Bronchial smooth muscle cell (primary cell): Measurements from ENCODE around the gene KIF15. TPM values are rescaled to one million over a fixed set of nuclear protein-coding genes. Genes with fewer than 3 reads are reported as not detected.

ENCODE experiments used
- total RNA-seq: library from RNA; depleted of rRNA; stranded (reverse); fragments of >200 nt; gene quantifications from 2 replicates; pipeline ENCODE4 v1.2.1, GENCODE V29; 2014

Gene KIF15, protein sequence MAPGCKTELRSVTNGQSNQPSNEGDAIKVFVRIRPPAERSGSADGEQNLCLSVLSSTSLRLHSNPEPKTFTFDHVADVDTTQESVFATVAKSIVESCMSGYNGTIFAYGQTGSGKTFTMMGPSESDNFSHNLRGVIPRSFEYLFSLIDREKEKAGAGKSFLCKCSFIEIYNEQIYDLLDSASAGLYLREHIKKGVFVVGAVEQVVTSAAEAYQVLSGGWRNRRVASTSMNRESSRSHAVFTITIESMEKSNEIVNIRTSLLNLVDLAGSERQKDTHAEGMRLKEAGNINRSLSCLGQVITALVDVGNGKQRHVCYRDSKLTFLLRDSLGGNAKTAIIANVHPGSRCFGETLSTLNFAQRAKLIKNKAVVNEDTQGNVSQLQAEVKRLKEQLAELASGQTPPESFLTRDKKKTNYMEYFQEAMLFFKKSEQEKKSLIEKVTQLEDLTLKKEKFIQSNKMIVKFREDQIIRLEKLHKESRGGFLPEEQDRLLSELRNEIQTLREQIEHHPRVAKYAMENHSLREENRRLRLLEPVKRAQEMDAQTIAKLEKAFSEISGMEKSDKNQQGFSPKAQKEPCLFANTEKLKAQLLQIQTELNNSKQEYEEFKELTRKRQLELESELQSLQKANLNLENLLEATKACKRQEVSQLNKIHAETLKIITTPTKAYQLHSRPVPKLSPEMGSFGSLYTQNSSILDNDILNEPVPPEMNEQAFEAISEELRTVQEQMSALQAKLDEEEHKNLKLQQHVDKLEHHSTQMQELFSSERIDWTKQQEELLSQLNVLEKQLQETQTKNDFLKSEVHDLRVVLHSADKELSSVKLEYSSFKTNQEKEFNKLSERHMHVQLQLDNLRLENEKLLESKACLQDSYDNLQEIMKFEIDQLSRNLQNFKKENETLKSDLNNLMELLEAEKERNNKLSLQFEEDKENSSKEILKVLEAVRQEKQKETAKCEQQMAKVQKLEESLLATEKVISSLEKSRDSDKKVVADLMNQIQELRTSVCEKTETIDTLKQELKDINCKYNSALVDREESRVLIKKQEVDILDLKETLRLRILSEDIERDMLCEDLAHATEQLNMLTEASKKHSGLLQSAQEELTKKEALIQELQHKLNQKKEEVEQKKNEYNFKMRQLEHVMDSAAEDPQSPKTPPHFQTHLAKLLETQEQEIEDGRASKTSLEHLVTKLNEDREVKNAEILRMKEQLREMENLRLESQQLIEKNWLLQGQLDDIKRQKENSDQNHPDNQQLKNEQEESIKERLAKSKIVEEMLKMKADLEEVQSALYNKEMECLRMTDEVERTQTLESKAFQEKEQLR (N-terminal part only)
- 1.3 and 2.7 TPM in 2 replicates for total RNA-seq

DNA sequence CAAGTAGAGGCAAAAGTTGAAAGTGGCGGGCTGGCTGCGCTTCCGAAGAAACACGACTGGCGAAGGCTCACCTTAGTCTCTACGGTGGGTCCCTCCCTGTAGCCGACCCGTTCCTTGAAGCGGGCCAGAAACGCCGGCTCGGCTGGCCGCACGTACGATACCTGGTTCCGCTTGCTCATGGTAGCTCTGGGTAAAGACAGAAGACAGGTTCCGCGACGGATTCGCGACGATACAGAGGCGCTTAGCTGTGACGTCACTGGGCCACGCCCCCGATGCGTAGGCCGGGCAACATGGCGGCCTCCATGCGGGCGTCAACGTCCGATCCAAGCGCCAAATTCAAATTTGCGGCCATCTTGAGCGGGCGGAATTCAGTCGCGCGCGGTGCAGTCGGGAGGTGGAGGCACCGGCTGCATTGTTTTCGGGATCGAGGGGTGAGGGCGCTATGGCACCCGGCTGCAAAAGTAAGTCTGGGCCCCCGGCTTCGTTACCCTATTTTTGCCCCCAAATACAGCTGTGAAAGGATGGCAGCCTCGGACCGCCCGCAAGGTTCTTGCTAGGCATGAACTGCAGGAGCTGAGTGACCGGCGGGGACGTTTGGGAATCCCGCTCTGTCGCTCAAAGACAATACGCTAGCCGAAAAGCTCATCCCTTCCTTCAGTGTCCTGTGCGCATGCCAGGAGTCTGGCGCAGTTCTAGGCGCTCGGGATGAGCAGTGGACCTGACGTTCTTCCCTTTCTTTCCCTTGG is at the start of gene KIF15, which contains the start of gene KIAA1143:
KIF15 (plus strand) TSS at position 371 of the 746 bp plus-strand sequence; CDS start at position 443, 72 bp downstream.
KIAA1143 (minus strand) TSS at position 196 of the 746 bp plus-strand sequence; CDS start at position 179, 17 bp downstream.

DNA sequence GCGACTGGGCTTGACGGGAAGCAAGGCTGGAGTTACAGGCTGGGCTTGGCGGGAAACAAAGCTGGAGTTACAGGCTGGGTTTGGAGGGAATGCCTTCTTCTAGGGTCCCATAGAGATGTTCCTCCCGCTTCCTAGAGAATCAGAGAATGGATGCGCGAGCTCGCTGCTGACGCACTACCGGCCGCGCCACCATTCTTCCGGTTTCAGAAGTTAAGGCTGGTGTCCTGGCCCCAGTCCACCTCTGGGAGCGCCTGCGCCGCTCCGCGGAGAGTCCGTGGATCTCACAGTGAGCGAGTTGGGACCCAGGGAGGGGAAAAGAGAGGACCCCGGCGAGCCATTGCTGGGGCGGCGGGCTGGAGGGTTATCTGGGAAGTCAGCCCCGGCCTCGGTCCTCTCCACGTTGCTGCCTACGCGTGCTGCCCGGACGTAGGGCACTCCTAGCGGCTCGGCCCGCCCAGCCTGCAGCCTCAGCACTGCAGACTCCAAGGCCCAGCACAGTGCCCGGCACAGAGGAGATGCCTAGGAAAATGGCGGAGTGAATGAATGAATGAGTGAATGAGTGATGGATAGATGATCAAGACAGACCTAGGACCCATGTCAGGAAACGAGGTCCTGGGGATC is 49.0 kb upstream of the KIF15 start, which contains the start of gene ZNF502:
ZNF502 (plus strand) TSS at position 206 of the 621 bp plus-strand sequence. CDS start 7,602 bp downstream, outside the sequence.

DNA sequence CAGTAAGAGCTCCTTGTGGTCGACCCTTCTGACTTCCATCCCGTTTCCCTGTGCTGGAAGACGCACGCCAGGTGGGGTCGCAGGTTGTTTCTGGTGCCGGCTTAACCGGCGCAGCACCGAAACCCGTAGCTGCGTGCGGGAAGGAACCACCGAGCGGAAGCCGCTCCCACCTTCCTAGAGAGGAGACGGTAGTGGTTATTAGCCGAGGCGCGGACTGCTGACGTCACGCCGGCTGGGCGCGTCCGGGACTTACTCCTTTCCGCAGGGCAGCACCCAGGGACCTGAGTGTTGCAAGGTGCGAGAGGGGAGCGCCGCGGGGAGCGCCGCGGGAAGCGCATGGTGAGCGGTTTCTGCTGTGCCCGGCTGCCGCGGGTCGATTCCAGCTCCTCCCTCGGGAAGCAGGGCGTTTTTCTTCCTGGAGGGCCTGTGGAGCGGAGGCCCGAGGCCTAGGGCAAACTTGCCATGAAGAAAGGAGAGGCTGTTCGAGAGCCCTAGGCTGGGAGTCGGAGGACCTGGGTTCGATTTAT is 32.1 kb upstream of the KIF15 start, which contains the start of gene ZNF501:
ZNF501 (plus strand) TSS at position 252 of the 527 bp plus-strand sequence. CDS start 4,787 bp downstream, outside the sequence.

DNA sequence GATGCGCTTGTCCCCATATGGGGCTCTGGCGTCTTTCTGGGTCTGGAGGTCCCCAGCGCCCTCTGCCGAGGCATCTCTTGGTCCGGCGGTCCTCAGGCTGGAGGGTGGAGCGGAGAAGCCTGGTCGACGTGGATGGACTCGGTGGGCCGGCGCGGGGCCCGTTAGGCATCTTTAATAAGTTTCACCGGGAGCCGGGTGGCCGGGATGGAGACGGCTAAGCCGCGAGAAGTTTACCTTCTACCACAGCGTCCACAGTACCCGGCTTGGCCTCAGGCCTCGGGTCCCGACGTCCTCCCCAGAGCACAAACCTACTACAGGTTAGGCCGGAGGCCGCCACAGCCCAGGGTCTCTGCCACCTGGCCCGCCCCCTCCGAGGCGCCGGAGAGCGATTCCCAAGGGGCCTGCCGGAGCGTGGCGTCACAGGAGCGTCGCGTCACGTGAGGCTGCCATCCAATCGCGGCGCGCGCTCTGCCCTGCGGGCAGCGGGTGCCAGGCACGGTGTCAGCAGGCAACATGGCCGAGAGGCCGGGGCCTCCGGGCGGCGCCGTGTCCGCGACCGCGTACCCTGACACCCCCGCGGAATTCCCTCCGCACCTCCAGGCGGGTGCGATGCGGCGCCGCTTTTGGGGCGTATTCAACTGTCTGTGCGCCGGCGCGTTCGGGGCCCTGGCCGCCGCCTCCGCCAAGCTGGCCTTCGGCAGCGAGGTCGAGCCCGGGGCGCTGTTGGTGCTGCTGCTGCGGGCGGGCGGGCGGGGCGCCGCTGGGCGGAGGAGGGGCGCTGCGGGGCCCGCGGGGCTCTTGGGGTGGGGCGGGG is 100.0 kb downstream of the KIF15 start, which contains the start of gene TMEM42:
TMEM42 (plus strand) TSS at position 501 of the 814 bp plus-strand sequence; CDS start at position 514, 13 bp downstream.

DNA sequence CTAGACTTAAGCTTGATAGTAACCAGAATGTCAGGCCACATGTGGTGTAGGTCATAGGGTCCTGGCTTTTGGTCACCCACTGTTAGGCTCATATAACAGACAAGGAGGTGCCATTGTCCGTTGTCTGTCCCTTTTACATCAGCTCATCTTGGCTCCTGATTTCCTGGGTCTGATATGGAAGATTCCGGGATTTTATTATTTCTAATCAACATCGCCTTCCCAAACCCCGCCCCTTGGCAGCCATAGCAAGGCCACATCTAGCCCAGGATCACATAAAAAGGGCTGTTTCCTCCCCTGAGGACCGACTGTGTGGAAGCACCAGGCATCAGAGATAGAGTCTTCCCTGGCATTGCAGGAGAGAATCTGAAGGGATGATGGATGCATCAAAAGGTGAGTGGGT is 112.7 kb downstream of the KIF15 start, which contains the start of gene TGM4:
TGM4 (plus strand) TSS at position 301 of the 400 bp plus-strand sequence; CDS start at position 372, 71 bp downstream.

Other genes starting within 250 kb of the KIF15 start
- gene ZKSCAN7, start 206.6 kb upstream of the KIF15 start, total RNA-seq, result 5.8 and 6.2 TPM in 2 replicates
- gene ZNF660, start 176.8 kb upstream of the KIF15 start, total RNA-seq, result 1.4 and 2.1 TPM in 2 replicates
- 17.8 and 19.4 TPM in 2 replicates for gene ZNF197, start 136.8 kb upstream of the KIF15 start, total RNA-seq
- gene ZNF35, start 113.1 kb upstream of the KIF15 start, total RNA-seq, result 6.1 and 7.6 TPM in 2 replicates
- gene ZNF502, start 49.1 kb upstream of the KIF15 start, total RNA-seq, result 1.7 and 4.6 TPM in 2 replicates
- 7.7 and 9.0 TPM in 2 replicates for gene ZNF501, start 32.2 kb upstream of the KIF15 start, total RNA-seq
- gene KIAA1143, start 175 bp upstream of the KIF15 start, total RNA-seq, result 12.7 and 16.7 TPM in 2 replicates
- gene TMEM42, start 100.1 kb downstream of the KIF15 start, total RNA-seq, result 18.1 and 21.3 TPM in 2 replicates
- gene TGM4, start 112.8 kb downstream of the KIF15 start, total RNA-seq, result under 0.01 TPM in 1 of 2 replicates, not detected in the other
- gene ZDHHC3, start 214.4 kb downstream of the KIF15 start, total RNA-seq, result 37.2 and 55.5 TPM in 2 replicates
- gene EXOSC7, start 214.4 kb downstream of the KIF15 start, total RNA-seq, result 60.8 and 62.1 TPM in 2 replicates